K562 (cell line): Measurements from ENCODE around the gene HRH1. TPM values are rescaled to one million over a fixed set of nuclear protein-coding genes. Genes with fewer than 3 reads are reported as not detected.

Experiments
- ASH1L ChIP-seq: fragments of 450-650 bp; IDR thresholded peaks from 2 replicates; pipeline ENCODE4 v1.6.1; 2018; ENCODE audit warnings: borderline replicate concordance, mild to moderate bottlenecking, low read depth; ENCODE audit not compliant: partially characterized antibody
- CREB3L1 ChIP-seq: fragments of 450-650 bp; IDR thresholded peaks from 2 replicates; pipeline ENCODE4 v1.6.1; 2014; ENCODE audit warnings: low read depth, mild to moderate bottlenecking, moderate library complexity, borderline replicate concordance
- CREB5 ChIP-seq: fragments of 250-450 bp; sonication (Bioruptor Pico); IDR thresholded peaks from 2 replicates; pipeline ENCODE4 v1.5.0; 2020; ENCODE audit warnings: mild to moderate bottlenecking
- DPF2 ChIP-seq: fragments of 450-650 bp; IDR thresholded peaks from 2 replicates; pipeline ENCODE4 v1.6.1; 2016
- HNRNPL ChIP-seq: fragments of 200-400 bp; formaldehyde crosslinking; IDR thresholded peaks from 2 replicates; pipeline ENCODE4 v1.6.1; 2017; ENCODE audit warnings: low read depth, mild to moderate bottlenecking, low read length
- KDM5B ChIP-seq: fragments of 200-600 bp; sonication (generic); IDR thresholded peaks from 2 replicates; pipeline ENCODE4 v1.6.1; 2012; ENCODE audit warnings: low read depth, mild to moderate bottlenecking, moderate library complexity, low read length, control low read depth, inconsistent platforms; ENCODE audit not compliant: insufficient replicate concordance
- KLF16 ChIP-seq: IDR thresholded peaks from 2 replicates; pipeline ENCODE4 v1.6.1; 2016; ENCODE audit warnings: antibody characterized with exemption
- PPARD ChIP-seq: fragments of 250-450 bp; sonication (Bioruptor Pico); IDR thresholded peaks from 2 replicates; pipeline ENCODE4 v1.8.0; 2022; ENCODE audit warnings: inconsistent platforms, mild to moderate bottlenecking, moderate library complexity
- RCOR1 ChIP-seq, 2 experiments: IDR thresholded peaks; 2 replicates each; pipeline ENCODE4 v1.6.1; 2012; ENCODE audit warnings: low read depth in 2 of 2, low read length in 2 of 2, borderline replicate concordance in 1 of 2, improper control_type of control experiment in 1 of 2
- SRSF3 ChIP-seq: fragments of 200-400 bp; formaldehyde crosslinking; IDR thresholded peaks from 2 replicates; pipeline ENCODE4 v1.6.1; 2016; ENCODE audit warnings: mild to moderate bottlenecking, low read length, moderate library complexity; ENCODE audit not compliant: insufficient read depth
- ZBTB26 ChIP-seq: fragments of 450-650 bp; formaldehyde crosslinking; IDR thresholded peaks from 2 replicates; pipeline ENCODE4 v1.4.0; 2022; ENCODE audit warnings: missing genetic modification characterization
- ZBTB40 ChIP-seq, 2 experiments: fragments of 450-650 bp in 1 of 2; sonication (generic) in 1 of 2; formaldehyde crosslinking in 1 of 2; IDR thresholded peaks; 2 replicates each; pipeline versions ENCODE4 v1.7.1 to v1.9.0; 2016 to 2022; ENCODE audit warnings: inconsistent platforms in 1 of 2, mild to moderate bottlenecking in 1 of 2, missing genetic modification reagents in 1 of 2
- ZNF140 ChIP-seq: fragments of 250-450 bp; sonication (Bioruptor Pico); IDR thresholded peaks from 2 replicates; pipeline ENCODE4 v1.8.0; 2021; ENCODE audit warnings: moderate library complexity, mild to moderate bottlenecking, inconsistent platforms
- polyA plus RNA-seq, 8 experiments: library from polyadenylated mRNA; depleted of rRNA in 4 of 8; stranded (reverse) in 5 of 8; unstranded in 3 of 8; fragments of >200 nt; fragmentation: Nextera tagmentation in 2 of 8; fragmentation: Illumina TruSeq in 1 of 8; extraction: Ambion mirVana in 2 of 8; extraction: Trizol in 1 of 8; gene quantifications; 2 replicates each; pipeline versions ENCODE4 v1.2.1 to v1.2.3, GENCODE V29; 2011 to 2014; ENCODE audit warnings: inconsistent platforms in 1 of 8, missing spikeins in 1 of 8
- total RNA-seq, 7 experiments: library from RNA; depleted of rRNA in 6 of 7; stranded (reverse); fragments of >200 nt in 6 of 7; fragmentation: Illumina TruSeq in 2 of 7; extraction: Trizol in 2 of 7; gene quantifications; 2 replicates each; pipeline versions ENCODE4 v1.2.1 to v1.2.3, GENCODE V29; 2011 to 2021; ENCODE audit warnings: low replicate concordance in 1 of 7

Gene HRH1
- total and polyA plus RNA-seq, 9 of the 15 experiments (the other 6 are each of a cell fraction or from before 2014, with no cell fraction given), result 0.03 to 0.15 (median 0.06) TPM; not detected in 1

GRCh38 chr3:11288786-11289637, 134.7 kb downstream of the HRH1 start (continued):
- TF ChIP-seq ZBTB26 (CRISPR knock-in tag), result no peak
- TF ChIP-seq CREB5, result no peak
- TF ChIP-seq PPARD (CRISPR knock-in tag), result no peak
- TF ChIP-seq ZBTB40 (IDR thresholded peaks at IDR 0.05), result peak; percentile 75
- no peak for TF ChIP-seq ZBTB40 (CRISPR knock-in tag; IDR thresholded peaks at IDR 0.05)
- TF ChIP-seq KDM5B, result no peak
- TF ChIP-seq CREB3L1, result no peak
- no peak for TF ChIP-seq ASH1L
- TF ChIP-seq KLF16, result no peak
- TF ChIP-seq SRSF3, result no peak
- no peak for TF ChIP-seq ZNF140 (CRISPR knock-in tag)
- TF ChIP-seq HNRNPL, result no peak
- TF ChIP-seq RCOR1 (IDR thresholded peaks at IDR 0.05; ENCODE audit: borderline replicate concordance in 1 of 2, low read depth in 2 of 2, low read length in 2 of 2), result peak in 1 of 2 experiments; percentile 63; a peak in 1 of 4 replicates
- peak; percentile 96 for TF ChIP-seq DPF2
